ENCODE data around the gene MROH7. TPM values are rescaled to one million over a fixed set of nuclear protein-coding genes. Genes with fewer than 3 reads are reported as not detected.

MROH7 gene
- total RNA-seq, 2 experiments from 2014 or later: 0.14 to 0.19 TPM

GRCh38 chr1:54604572-54605370, 36.8 kb upstream of the MROH7 start:
- H3K27ac Mint-ChIP-seq: peak overlapping the region; percentile 18
- Histone ChIP-seq H3K27ac (ENCODE audit: low read depth in 1 of 2, low read length in 2 of 2) (no peak overlapping the region), H3K4me3 (ENCODE audit: low read length) (no peak overlapping the region), H3K4me1 (ENCODE audit: insufficient read depth, low read length) (peaks cover 12% of the 10 kb centered on the region), H3K9me3 (ENCODE audit: control insufficient read depth in 1 of 2, insufficient read depth in 1 of 2, low read length in 2 of 2) (no peaks in the 10 kb centered on the region), H3K27me3 (ENCODE audit: control insufficient read depth in 1 of 2, insufficient read depth in 2 of 2, low read length in 2 of 2) (no peaks in the 10 kb centered on the region), H3K36me3 (ENCODE audit: insufficient read depth, low read length) (no peaks in the 10 kb centered on the region)
- ATAC-seq (ENCODE audit: poor library complexity): peak; percentile 71
- intact Hi-C loops (cut with DNase I, micrococcal nuclease): no loop called here
- POLR2A ChIA-PET: interaction anchor here (0.6 kb wide), 1 partner anchor 9 kb away, joined by 3 read pairs; no protein-coding TSS in a partner anchor
- no peaks in the 10 kb centered on the region for H3K9me3 Mint-ChIP-seq
- H3K27me3 Mint-ChIP-seq: no peaks in the 10 kb centered on the region
- TF ChIP-seq CTCF (IDR thresholded peaks at IDR 0.05): no peak
- no peak overlapping the region for H3K4me3 Mint-ChIP-seq
- peak in 12 of 14 experiments; percentile 10 to 51 (median 38) for DNase-seq
- CTCF ChIA-PET: no interaction called here
- no peaks in the 10 kb centered on the region for H3K36me3 Mint-ChIP-seq (ENCODE audit: low read depth)
- H3K4me1 Mint-ChIP-seq (ENCODE audit: low read depth): peaks cover 12% of the 10 kb centered on the region

GRCh38 chr1:54606096-54606989, 35.2 kb upstream of the MROH7 start:
- POLR2A ChIA-PET: no interaction called here
- no peak overlapping the region for H3K4me3 ChIP-seq (ENCODE audit: low read length)
- H3K36me3 Mint-ChIP-seq (ENCODE audit: low read depth): no peaks in the 10 kb centered on the region
- H3K4me3 Mint-ChIP-seq: no peak overlapping the region
- no peak overlapping the region for H3K27ac ChIP-seq (ENCODE audit: low read depth in 1 of 2, low read length in 2 of 2)
- no peak overlapping the region for H3K27ac Mint-ChIP-seq
- no peak for ATAC-seq (ENCODE audit: poor library complexity)
- H3K4me1 Mint-ChIP-seq (ENCODE audit: low read depth): peaks cover 12% of the 10 kb centered on the region
- H3K9me3 Mint-ChIP-seq: no peaks in the 10 kb centered on the region
- no peak for DNase-seq
- TF ChIP-seq CTCF (IDR thresholded peaks at IDR 0.05): no peak
- CTCF ChIA-PET: no interaction called here
- H3K36me3 ChIP-seq (ENCODE audit: insufficient read depth, low read length): no peaks in the 10 kb centered on the region
- H3K27me3 ChIP-seq (ENCODE audit: control insufficient read depth in 1 of 2, insufficient read depth in 2 of 2, low read length in 2 of 2): no peaks in the 10 kb centered on the region
- H3K9me3 ChIP-seq (ENCODE audit: control insufficient read depth in 1 of 2, insufficient read depth in 1 of 2, low read length in 2 of 2): no peaks in the 10 kb centered on the region
- intact Hi-C loops (cut with DNase I, micrococcal nuclease): no loop called here
- peaks cover 12% of the 10 kb centered on the region for H3K4me1 ChIP-seq (ENCODE audit: insufficient read depth, low read length)
- H3K27me3 Mint-ChIP-seq: no peaks in the 10 kb centered on the region

GRCh38 chr1:54606990-54607325, 34.6 kb upstream of the MROH7 start:
- Histone ChIP-seq H3K4me3 (ENCODE audit: low read length) (no peak overlapping the region), H3K4me1 (ENCODE audit: insufficient read depth, low read length) (peaks cover 12% of the 10 kb centered on the region), H3K9me3 (ENCODE audit: control insufficient read depth in 1 of 2, insufficient read depth in 1 of 2, low read length in 2 of 2) (no peaks in the 10 kb centered on the region), H3K27me3 (ENCODE audit: control insufficient read depth in 1 of 2, insufficient read depth in 2 of 2, low read length in 2 of 2) (no peaks in the 10 kb centered on the region), H3K27ac (ENCODE audit: low read depth in 1 of 2, low read length in 2 of 2) (no peak overlapping the region), H3K36me3 (ENCODE audit: insufficient read depth, low read length) (no peaks in the 10 kb centered on the region)
- no peaks in the 10 kb centered on the region for H3K36me3 Mint-ChIP-seq (ENCODE audit: low read depth)
- no peaks in the 10 kb centered on the region for H3K9me3 Mint-ChIP-seq
- H3K4me3 Mint-ChIP-seq: no peak overlapping the region
- DNase-seq (no peak), ATAC-seq (ENCODE audit: poor library complexity) (no peak)
- ChIA-PET CTCF (no interaction called here), POLR2A (no interaction called here)
- no peaks in the 10 kb centered on the region for H3K27me3 Mint-ChIP-seq
- intact Hi-C loops (cut with DNase I, micrococcal nuclease): no loop called here
- H3K4me1 Mint-ChIP-seq (ENCODE audit: low read depth): peaks cover 12% of the 10 kb centered on the region
- no peak overlapping the region for H3K27ac Mint-ChIP-seq
- no peak for TF ChIP-seq CTCF (IDR thresholded peaks at IDR 0.05)
